Breast epithelium (tissue), 3 donors: Measurements from ENCODE around the gene PTCD2.

Experiments used
- POLR2A ChIP-seq: fragments of 450-650 bp; IDR thresholded peaks from one replicate; pipeline ENCODE4 v1.6.1; 2016; ENCODE audit warnings: antibody characterized with exemption, mild to moderate bottlenecking, moderate library complexity
- POLR2AphosphoS5 ChIP-seq, 3 donors: sonication (generic); formaldehyde crosslinking; IDR thresholded peaks; one replicate each; pipeline ENCODE4 v1.6.1; 2017; ENCODE audit warnings: antibody characterized with exemption in 3 of 3
- TF ChIP-seq, protein P1 (sequence below), 3 donors: fragments of 450-650 bp; IDR thresholded peaks; one replicate each; pipeline ENCODE4 v1.5.1; 2016 to 2017; ENCODE audit warnings: antibody characterized with exemption in 3 of 3, mild to moderate bottlenecking in 3 of 3, moderate library complexity in 3 of 3

GRCh38 chr5:72293495-72294055 lies 26.6 kb upstream of the PTCD2 start:
- TF ChIP-seq, protein P1, sequence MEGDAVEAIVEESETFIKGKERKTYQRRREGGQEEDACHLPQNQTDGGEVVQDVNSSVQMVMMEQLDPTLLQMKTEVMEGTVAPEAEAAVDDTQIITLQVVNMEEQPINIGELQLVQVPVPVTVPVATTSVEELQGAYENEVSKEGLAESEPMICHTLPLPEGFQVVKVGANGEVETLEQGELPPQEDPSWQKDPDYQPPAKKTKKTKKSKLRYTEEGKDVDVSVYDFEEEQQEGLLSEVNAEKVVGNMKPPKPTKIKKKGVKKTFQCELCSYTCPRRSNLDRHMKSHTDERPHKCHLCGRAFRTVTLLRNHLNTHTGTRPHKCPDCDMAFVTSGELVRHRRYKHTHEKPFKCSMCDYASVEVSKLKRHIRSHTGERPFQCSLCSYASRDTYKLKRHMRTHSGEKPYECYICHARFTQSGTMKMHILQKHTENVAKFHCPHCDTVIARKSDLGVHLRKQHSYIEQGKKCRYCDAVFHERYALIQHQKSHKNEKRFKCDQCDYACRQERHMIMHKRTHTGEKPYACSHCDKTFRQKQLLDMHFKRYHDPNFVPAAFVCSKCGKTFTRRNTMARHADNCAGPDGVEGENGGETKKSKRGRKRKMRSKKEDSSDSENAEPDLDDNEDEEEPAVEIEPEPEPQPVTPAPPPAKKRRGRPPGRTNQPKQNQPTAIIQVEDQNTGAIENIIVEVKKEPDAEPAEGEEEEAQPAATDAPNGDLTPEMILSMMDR (IDR thresholded peaks at IDR 0.05) = no peak
- TF ChIP-seq POLR2A (no peak), POLR2AphosphoS5 (IDR thresholded peaks at IDR 0.05) (no peak)
